Right lung (tissue), 10 donors: Measurements from ENCODE around the gene PTPN12. TPM values are rescaled to one million over a fixed set of nuclear protein-coding genes. Genes with fewer than 3 reads are reported as not detected.
"Not testable (repeated sequence)": the region's sequence is repeated elsewhere in the genome, so short reads cannot be mapped to it uniquely, and the experiment has no call there.

ENCODE experiments used
- DNase-seq, 2 donors: peaks; one replicate each; pipeline ENCODE4 v3.0.0-alpha.2; 2013
- long read RNA-seq, 8 donors: transcript quantifications; one replicate each; lab custom pipeline, GENCODE V29; 2026
- polyA plus RNA-seq, 5 donors: library from polyadenylated mRNA; unstranded; fragments of 120-200 nt; gene quantifications; one replicate each; pipeline versions ENCODE4 v1.2.1 to v1.2.3, GENCODE V29; 2013; ENCODE audit warnings: inconsistent platforms in 1 of 5, low replicate concordance in 1 of 5; ENCODE audit not compliant: insufficient read length in 5 of 5, insufficient read depth in 1 of 5

Gene PTPN12
- 100 to 1,000 TPM in 4 of 5 donors, 10 to 100 TPM in 1; 92.9 to 154 (median 143) TPM for polyA plus RNA-seq
- long read RNA-seq, donor 1, partial matches to known transcripts = 45 of 50 reads
- long read RNA-seq, donor 1, other reads (novel, unspliced or antisense) = 0 of 50 reads
- long read RNA-seq, donor 2, partial matches to known transcripts = 6 of 10 reads
- long read RNA-seq, donor 2, other reads (novel, unspliced or antisense) = 0 of 10 reads
- long read RNA-seq, donor 3, partial matches to known transcripts = 68 of 77 reads
- long read RNA-seq, donor 3, other reads (novel, unspliced or antisense) = 0 of 77 reads
- long read RNA-seq, donor 4, partial matches to known transcripts = 47 of 52 reads
- long read RNA-seq, donor 4, other reads (novel, unspliced or antisense) = 0 of 52 reads
- long read RNA-seq, donor 5, partial matches to known transcripts = 67 of 73 reads
- long read RNA-seq, donor 5, other reads (novel, unspliced or antisense) = 0 of 73 reads
- long read RNA-seq, donor 6, partial matches to known transcripts = 119 of 121 reads
- long read RNA-seq, donor 6, other reads (novel, unspliced or antisense) = 0 of 121 reads
- long read RNA-seq, donor 7, transcript PTPN12-201 (18 exons, 3,406 nt) = major isoform, 9 of 86 reads
- long read RNA-seq, donor 7, partial matches to known transcripts = 73 of 86 reads
- long read RNA-seq, donor 7, other reads (novel, unspliced or antisense) = 0 of 86 reads
- long read RNA-seq, donor 8, partial matches to known transcripts = 13 of 14 reads
- long read RNA-seq, donor 8, other reads (novel, unspliced or antisense) = 0 of 14 reads

GRCh38 chr7:77537136-77537777, at the start of gene PTPN12:
TSS of gene PTPN12 (plus strand) at chr7:77537295. CDS start at chr7:77537547, 252 bp downstream.
- DNase-seq = peak; percentile 59 to 75

- DNase-seq = no peak
Measured at GRCh38 chr7:77488986-77489385, 48.1 kb upstream of the PTPN12 start.

GRCh38 chr7:77497079-77497478, 40.0 kb upstream of the PTPN12 start:
- DNase-seq = no peak

GRCh38 chr7:77498659-77499379, 38.3 kb upstream of the PTPN12 start:
- no peak for DNase-seq

GRCh38 chr7:77501192-77501515, 35.9 kb upstream of the PTPN12 start:
- peak in 1 of 2 donors; percentile 8 for DNase-seq

- DNase-seq = no peak
Measured at GRCh38 chr7:77504951-77505350, 32.1 kb upstream of the PTPN12 start.

- DNase-seq = no peak
Measured at GRCh38 chr7:77506899-77507298, 30.2 kb upstream of the PTPN12 start.

GRCh38 chr7:77513002-77513670, 24.0 kb upstream of the PTPN12 start:
- not testable (repeated sequence) for DNase-seq

- DNase-seq = no peak
Measured at GRCh38 chr7:77516085-77516484, 21.0 kb upstream of the PTPN12 start.

- no peak for DNase-seq
Measured at GRCh38 chr7:77520261-77520660, 16.8 kb upstream of the PTPN12 start.

- not testable (repeated sequence) for DNase-seq
Measured at GRCh38 chr7:77521537-77521936, 15.6 kb upstream of the PTPN12 start.

GRCh38 chr7:77524731-77525130, 12.4 kb upstream of the PTPN12 start:
- no peak for DNase-seq

GRCh38 chr7:77525231-77525630, 11.9 kb upstream of the PTPN12 start:
- DNase-seq = no peak

GRCh38 chr7:77528368-77528767, 8.7 kb upstream of the PTPN12 start:
- no peak for DNase-seq

GRCh38 chr7:77529279-77529678, 7.8 kb upstream of the PTPN12 start:
- DNase-seq = no peak

GRCh38 chr7:77531038-77531437, 6.1 kb upstream of the PTPN12 start:
- DNase-seq = no peak

- DNase-seq = no peak
Measured at GRCh38 chr7:77532247-77532646, 4.8 kb upstream of the PTPN12 start.

GRCh38 chr7:77532732-77533131, 4.4 kb upstream of the PTPN12 start:
- not testable (repeated sequence) for DNase-seq

- not testable (repeated sequence) for DNase-seq
Measured at GRCh38 chr7:77534046-77534445, 3.0 kb upstream of the PTPN12 start.

- no peak for DNase-seq
Measured at GRCh38 chr7:77536017-77536412, 1.1 kb upstream of the PTPN12 start.
